ENCODE data around the gene SOX6.

- no peak for TF ChIP-seq CTCF (conservative IDR thresholded peaks at IDR 0.05; ENCODE audit: low read depth in 2 of 2)
- no peak for TF ChIP-seq POLR2AphosphoS5 (IDR thresholded peaks at IDR 0.05; ENCODE audit: low read depth)
- no peak for TF ChIP-seq EZH2 (IDR thresholded peaks at IDR 0.05; ENCODE audit: low read depth, unreplicated experiment)
- TF ChIP-seq EZH2phosphoT487 (IDR thresholded peaks at IDR 0.05; ENCODE audit: unreplicated experiment): no peak
- TF ChIP-seq, protein P1, sequence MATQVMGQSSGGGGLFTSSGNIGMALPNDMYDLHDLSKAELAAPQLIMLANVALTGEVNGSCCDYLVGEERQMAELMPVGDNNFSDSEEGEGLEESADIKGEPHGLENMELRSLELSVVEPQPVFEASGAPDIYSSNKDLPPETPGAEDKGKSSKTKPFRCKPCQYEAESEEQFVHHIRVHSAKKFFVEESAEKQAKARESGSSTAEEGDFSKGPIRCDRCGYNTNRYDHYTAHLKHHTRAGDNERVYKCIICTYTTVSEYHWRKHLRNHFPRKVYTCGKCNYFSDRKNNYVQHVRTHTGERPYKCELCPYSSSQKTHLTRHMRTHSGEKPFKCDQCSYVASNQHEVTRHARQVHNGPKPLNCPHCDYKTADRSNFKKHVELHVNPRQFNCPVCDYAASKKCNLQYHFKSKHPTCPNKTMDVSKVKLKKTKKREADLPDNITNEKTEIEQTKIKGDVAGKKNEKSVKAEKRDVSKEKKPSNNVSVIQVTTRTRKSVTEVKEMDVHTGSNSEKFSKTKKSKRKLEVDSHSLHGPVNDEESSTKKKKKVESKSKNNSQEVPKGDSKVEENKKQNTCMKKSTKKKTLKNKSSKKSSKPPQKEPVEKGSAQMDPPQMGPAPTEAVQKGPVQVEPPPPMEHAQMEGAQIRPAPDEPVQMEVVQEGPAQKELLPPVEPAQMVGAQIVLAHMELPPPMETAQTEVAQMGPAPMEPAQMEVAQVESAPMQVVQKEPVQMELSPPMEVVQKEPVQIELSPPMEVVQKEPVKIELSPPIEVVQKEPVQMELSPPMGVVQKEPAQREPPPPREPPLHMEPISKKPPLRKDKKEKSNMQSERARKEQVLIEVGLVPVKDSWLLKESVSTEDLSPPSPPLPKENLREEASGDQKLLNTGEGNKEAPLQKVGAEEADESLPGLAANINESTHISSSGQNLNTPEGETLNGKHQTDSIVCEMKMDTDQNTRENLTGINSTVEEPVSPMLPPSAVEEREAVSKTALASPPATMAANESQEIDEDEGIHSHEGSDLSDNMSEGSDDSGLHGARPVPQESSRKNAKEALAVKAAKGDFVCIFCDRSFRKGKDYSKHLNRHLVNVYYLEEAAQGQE (IDR thresholded peaks at IDR 0.05; ENCODE audit: unreplicated experiment): no peak
- no peak for TF ChIP-seq JUNB (IDR thresholded peaks at IDR 0.05; ENCODE audit: unreplicated experiment)
- TF ChIP-seq CREB1 (CRISPR knock-in tag; IDR thresholded peaks at IDR 0.05; ENCODE audit: low read depth): no peak
- TF ChIP-seq NANOG (IDR thresholded peaks at IDR 0.05; ENCODE audit: borderline replicate concordance): no peak
- TF ChIP-seq, protein P2, sequence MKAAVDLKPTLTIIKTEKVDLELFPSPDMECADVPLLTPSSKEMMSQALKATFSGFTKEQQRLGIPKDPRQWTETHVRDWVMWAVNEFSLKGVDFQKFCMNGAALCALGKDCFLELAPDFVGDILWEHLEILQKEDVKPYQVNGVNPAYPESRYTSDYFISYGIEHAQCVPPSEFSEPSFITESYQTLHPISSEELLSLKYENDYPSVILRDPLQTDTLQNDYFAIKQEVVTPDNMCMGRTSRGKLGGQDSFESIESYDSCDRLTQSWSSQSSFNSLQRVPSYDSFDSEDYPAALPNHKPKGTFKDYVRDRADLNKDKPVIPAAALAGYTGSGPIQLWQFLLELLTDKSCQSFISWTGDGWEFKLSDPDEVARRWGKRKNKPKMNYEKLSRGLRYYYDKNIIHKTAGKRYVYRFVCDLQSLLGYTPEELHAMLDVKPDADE (IDR thresholded peaks at IDR 0.05): no peak
Measured at GRCh38 chr11:16034074-16034473, 322.3 kb downstream of the SOX6 start.

Data from GM23338 (cell line).